Measurements from ENCODE around the gene IGSF8.

IGSF8 gene

GRCh38 chr1:160120797-160121196 lies 22.4 kb upstream of the IGSF8 start:
- DNase-seq: no peak
- Histone ChIP-seq H3K4me1 (peaks cover 0 to 78% (median 37%) of the 10 kb centered on the region in 4 donors), H3K27ac (peak overlapping the region in 1 of 2 donors; percentile 29), H3K9me3 (no peaks in the 10 kb centered on the region), H3K36me3 (peaks cover 29 to 40% (median 38%) of the 10 kb centered on the region in 3 donors), H3K27me3 (no peaks in the 10 kb centered on the region), H3K4me3 (no peak overlapping the region)
- intact Hi-C loops (cut with DNase I; ENCODE audit: low total_unique reads): no loop called here
- TF ChIP-seq CTCF (IDR thresholded peaks at IDR 0.05): no peak

GRCh38 chr1:160118928-160119327 lies 20.5 kb upstream of the IGSF8 start:
- Histone ChIP-seq H3K36me3 (peaks cover 19 to 28% (median 22%) of the 10 kb centered on the region in 3 donors), H3K27me3 (no peaks in the 10 kb centered on the region), H3K4me3 (no peak overlapping the region), H3K27ac (peak overlapping the region in 1 of 2 donors; percentile 24), H3K4me1 (peaks cover 0 to 75% (median 35%) of the 10 kb centered on the region in 4 donors), H3K9me3 (no peaks in the 10 kb centered on the region)
- TF ChIP-seq CTCF (IDR thresholded peaks at IDR 0.05): no peak
- DNase-seq: no peak
- intact Hi-C loops (cut with DNase I; ENCODE audit: low total_unique reads): no loop called here

- DNase-seq: peak; percentile 38 to 91
- no peaks in the 10 kb centered on the region for H3K9me3 ChIP-seq
- H3K36me3 ChIP-seq: peaks cover 13 to 20% (median 17%) of the 10 kb centered on the region in 3 donors
- TF ChIP-seq CTCF (IDR thresholded peaks at IDR 0.05): no peak
- intact Hi-C loops (cut with DNase I; ENCODE audit: low total_unique reads): no loop called here
- no peaks in the 10 kb centered on the region for H3K27me3 ChIP-seq
- peak overlapping the region; percentile 57 to 66 for H3K4me3 ChIP-seq
- peaks cover 0 to 77% (median 39%) of the 10 kb centered on the region in 4 donors for H3K4me1 ChIP-seq
- peak overlapping the region; percentile 86 to 90 for H3K27ac ChIP-seq
Observed at GRCh38 chr1:160117709-160118183, 19.3 kb upstream of the IGSF8 start.

- Histone ChIP-seq H3K36me3 (peaks cover 11 to 19% (median 13%) of the 10 kb centered on the region in 3 donors), H3K4me3 (peak overlapping the region; percentile 57 to 66), H3K9me3 (no peaks in the 10 kb centered on the region), H3K27ac (peak overlapping the region; percentile 86 to 90), H3K4me1 (peaks cover 0 to 80% (median 40%) of the 10 kb centered on the region in 4 donors), H3K27me3 (no peaks in the 10 kb centered on the region)
- TF ChIP-seq CTCF (IDR thresholded peaks at IDR 0.05): no peak
- DNase-seq: no peak
- intact Hi-C loops (cut with DNase I; ENCODE audit: low total_unique reads): no loop called here
Observed at GRCh38 chr1:160117300-160117699, 18.9 kb upstream of the IGSF8 start.

GRCh38 chr1:160116283-160117147 lies 18.1 kb upstream of the IGSF8 start:
- Histone ChIP-seq H3K27ac (peak overlapping the region; percentile 86 to 90), H3K27me3 (no peaks in the 10 kb centered on the region), H3K9me3 (no peaks in the 10 kb centered on the region), H3K4me1 (peaks cover 0 to 82% (median 41%) of the 10 kb centered on the region in 4 donors), H3K36me3 (peaks cover 6 to 11% (median 7%) of the 10 kb centered on the region in 3 donors), H3K4me3 (peak overlapping the region; percentile 57 to 66)
- TF ChIP-seq CTCF (IDR thresholded peaks at IDR 0.05): peak in 1 of 2 experiments; percentile 18
- intact Hi-C loops (cut with DNase I; ENCODE audit: low total_unique reads): no loop called here
- DNase-seq: peak in 1 of 2 donors; percentile 82

All from tibial artery (tissue), 4 donors.